Measurements from ENCODE around the gene PRAMEF7. TPM values are rescaled to one million over a fixed set of nuclear protein-coding genes. Genes with fewer than 3 reads are reported as not detected.
"Not testable (repeated sequence)": the region's sequence is repeated elsewhere in the genome, so short reads cannot be mapped to it uniquely, and the experiment has no call there.

PRAMEF7 gene
- not detected for total RNA-seq
- polyA plus RNA-seq (2013, experiment 1 of 2), result not detected
- polyA plus RNA-seq (2013, experiment 2 of 2), result not detected
- total RNA-seq, result 0 reads per million in 172 experiments

DNA sequence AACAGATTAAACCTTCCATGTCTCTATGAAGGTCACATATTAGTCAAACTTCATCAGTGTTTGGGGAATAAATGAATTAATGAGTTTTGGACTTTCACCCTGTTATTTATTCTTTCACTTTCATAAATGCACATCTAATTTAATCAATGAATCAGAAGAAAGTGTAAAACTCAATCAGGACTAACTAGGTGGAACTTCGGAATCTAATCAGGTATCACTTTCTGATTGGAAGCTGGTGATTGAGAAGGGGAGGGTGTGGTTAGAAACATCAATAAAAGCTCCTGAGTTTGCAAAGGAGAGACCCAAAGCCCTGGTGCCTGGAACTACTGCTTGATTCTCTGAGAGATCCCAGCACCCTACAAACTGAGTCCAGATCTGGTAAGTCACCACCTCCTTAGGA is at the start of gene PRAMEF7:
Gene PRAMEF7 (plus strand): TSS at position 301 of the 400 bp plus-strand sequence. CDS start 1,083 bp downstream, outside the sequence.
- DNase-seq; intact Hi-C loops (cut with DNase I, micrococcal nuclease); ATAC-seq (ENCODE audit: poor library complexity); H3K4me3 ChIP-seq (ENCODE audit: low read length); H3K4me1 ChIP-seq (ENCODE audit: insufficient read depth, low read length); H3K36me3 Mint-ChIP-seq (ENCODE audit: low read depth); H3K27me3 ChIP-seq (ENCODE audit: control insufficient read depth in 1 of 2, insufficient read depth in 2 of 2, low read length in 2 of 2); H3K27ac ChIP-seq (ENCODE audit: low read depth in 1 of 2, low read length in 2 of 2); H3K27ac Mint-ChIP-seq; H3K9me3 Mint-ChIP-seq; POLR2A ChIA-PET; H3K36me3 ChIP-seq (ENCODE audit: insufficient read depth, low read length); H3K27me3 Mint-ChIP-seq; H3K4me1 Mint-ChIP-seq (ENCODE audit: low read depth); H3K9me3 ChIP-seq (ENCODE audit: control insufficient read depth in 1 of 2, insufficient read depth in 1 of 2, low read length in 2 of 2); H3K4me3 Mint-ChIP-seq; CTCF ChIA-PET: not testable (repeated sequence)

DNA sequence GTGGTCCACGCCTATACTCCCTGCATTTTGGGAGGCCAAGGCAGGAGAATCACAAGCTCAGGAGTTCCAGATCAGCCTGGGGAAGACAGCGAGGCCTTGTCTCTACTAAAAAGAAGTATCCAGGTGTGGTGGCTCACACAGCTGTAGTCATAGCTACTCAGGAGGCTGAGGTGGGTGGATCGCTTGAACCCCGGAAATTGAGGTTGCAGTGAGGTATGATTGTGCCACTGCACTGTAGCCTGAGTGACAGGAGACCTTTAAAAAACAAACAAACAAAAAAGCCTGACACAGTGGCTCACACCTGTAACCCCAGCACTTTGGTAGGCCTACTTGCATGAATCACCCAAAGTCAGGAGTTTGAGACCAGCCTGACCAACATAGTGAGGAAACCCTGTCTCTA is 38.0 kb upstream of the PRAMEF7 start:
- H3K27me3 Mint-ChIP-seq; intact Hi-C loops (cut with DNase I, micrococcal nuclease); H3K4me1 Mint-ChIP-seq (ENCODE audit: low read depth); DNase-seq; H3K27me3 ChIP-seq (ENCODE audit: control insufficient read depth in 1 of 2, insufficient read depth in 2 of 2, low read length in 2 of 2); POLR2A ChIA-PET; H3K36me3 ChIP-seq (ENCODE audit: insufficient read depth, low read length); H3K4me3 Mint-ChIP-seq; H3K27ac Mint-ChIP-seq; H3K9me3 Mint-ChIP-seq; H3K4me3 ChIP-seq (ENCODE audit: low read length); CTCF ChIA-PET; ATAC-seq (ENCODE audit: poor library complexity); H3K4me1 ChIP-seq (ENCODE audit: insufficient read depth, low read length); H3K36me3 Mint-ChIP-seq (ENCODE audit: low read depth); H3K9me3 ChIP-seq (ENCODE audit: control insufficient read depth in 1 of 2, insufficient read depth in 1 of 2, low read length in 2 of 2); H3K27ac ChIP-seq (ENCODE audit: low read depth in 1 of 2, low read length in 2 of 2): not testable (repeated sequence)

- H3K27ac ChIP-seq (ENCODE audit: low read depth in 1 of 2, low read length in 2 of 2); H3K4me1 ChIP-seq (ENCODE audit: insufficient read depth, low read length); ATAC-seq (ENCODE audit: poor library complexity); H3K27ac Mint-ChIP-seq; H3K27me3 ChIP-seq (ENCODE audit: control insufficient read depth in 1 of 2, insufficient read depth in 2 of 2, low read length in 2 of 2); H3K27me3 Mint-ChIP-seq; DNase-seq; H3K9me3 ChIP-seq (ENCODE audit: control insufficient read depth in 1 of 2, insufficient read depth in 1 of 2, low read length in 2 of 2); intact Hi-C loops (cut with DNase I, micrococcal nuclease); H3K36me3 Mint-ChIP-seq (ENCODE audit: low read depth); H3K4me3 ChIP-seq (ENCODE audit: low read length); CTCF ChIA-PET; H3K4me1 Mint-ChIP-seq (ENCODE audit: low read depth); H3K36me3 ChIP-seq (ENCODE audit: insufficient read depth, low read length); POLR2A ChIA-PET; H3K9me3 Mint-ChIP-seq; H3K4me3 Mint-ChIP-seq: not testable (repeated sequence)
Measured at GRCh38 chr1:12886101-12886500, 30.3 kb upstream of the PRAMEF7 start, which contains the start of gene PRAMEF4. Gene PRAMEF4, minus strand, starts transcription at chr1:12886201. Its CDS starts 2,807 bp downstream, at chr1:12883394.

DNA sequence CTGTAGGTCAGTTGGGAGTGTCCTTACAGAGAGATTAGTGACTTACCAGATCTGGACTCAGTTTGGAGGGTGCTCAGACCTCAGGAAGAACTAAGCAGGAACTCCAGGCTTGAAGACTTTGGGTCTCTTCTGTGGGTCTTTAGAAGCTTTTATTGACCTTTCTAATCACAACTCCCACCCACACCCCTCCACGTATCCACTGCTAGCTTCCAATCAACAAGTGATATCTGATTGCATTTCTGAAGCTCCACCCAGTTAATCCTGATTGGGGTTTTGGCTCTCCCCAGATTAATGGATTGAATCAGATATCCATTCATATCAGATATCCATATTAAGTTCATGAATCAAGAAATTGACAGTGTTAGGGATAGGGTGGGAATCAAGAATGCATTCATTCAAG is 18.2 kb upstream of the PRAMEF7 start, which contains the start of gene PRAMEF10:
Gene PRAMEF10 (minus strand): TSS at position 101 of the 400 bp plus-strand sequence. CDS start 2,423 bp downstream, outside the sequence.
- intact Hi-C loops (cut with DNase I, micrococcal nuclease); POLR2A ChIA-PET; H3K36me3 Mint-ChIP-seq (ENCODE audit: low read depth); DNase-seq; ATAC-seq (ENCODE audit: poor library complexity); H3K36me3 ChIP-seq (ENCODE audit: insufficient read depth, low read length); H3K9me3 Mint-ChIP-seq; H3K9me3 ChIP-seq (ENCODE audit: control insufficient read depth in 1 of 2, insufficient read depth in 1 of 2, low read length in 2 of 2); H3K27me3 ChIP-seq (ENCODE audit: control insufficient read depth in 1 of 2, insufficient read depth in 2 of 2, low read length in 2 of 2); H3K27me3 Mint-ChIP-seq; CTCF ChIA-PET; H3K4me3 Mint-ChIP-seq; H3K27ac ChIP-seq (ENCODE audit: low read depth in 1 of 2, low read length in 2 of 2); H3K4me1 Mint-ChIP-seq (ENCODE audit: low read depth); H3K4me1 ChIP-seq (ENCODE audit: insufficient read depth, low read length); H3K27ac Mint-ChIP-seq; H3K4me3 ChIP-seq (ENCODE audit: low read length): not testable (repeated sequence)

GRCh38 chr1:12899186-12899585 is 17.2 kb upstream of the PRAMEF7 start:
- H3K36me3 Mint-ChIP-seq (ENCODE audit: low read depth); H3K9me3 Mint-ChIP-seq; H3K4me1 Mint-ChIP-seq (ENCODE audit: low read depth); ATAC-seq (ENCODE audit: poor library complexity); H3K4me3 Mint-ChIP-seq; H3K27me3 Mint-ChIP-seq; H3K27ac ChIP-seq (ENCODE audit: low read depth in 1 of 2, low read length in 2 of 2); H3K4me3 ChIP-seq (ENCODE audit: low read length); H3K36me3 ChIP-seq (ENCODE audit: insufficient read depth, low read length); CTCF ChIA-PET; intact Hi-C loops (cut with DNase I, micrococcal nuclease); H3K4me1 ChIP-seq (ENCODE audit: insufficient read depth, low read length); H3K9me3 ChIP-seq (ENCODE audit: control insufficient read depth in 1 of 2, insufficient read depth in 1 of 2, low read length in 2 of 2); H3K27ac Mint-ChIP-seq; POLR2A ChIA-PET; H3K27me3 ChIP-seq (ENCODE audit: control insufficient read depth in 1 of 2, insufficient read depth in 2 of 2, low read length in 2 of 2); DNase-seq: not testable (repeated sequence)

DNA sequence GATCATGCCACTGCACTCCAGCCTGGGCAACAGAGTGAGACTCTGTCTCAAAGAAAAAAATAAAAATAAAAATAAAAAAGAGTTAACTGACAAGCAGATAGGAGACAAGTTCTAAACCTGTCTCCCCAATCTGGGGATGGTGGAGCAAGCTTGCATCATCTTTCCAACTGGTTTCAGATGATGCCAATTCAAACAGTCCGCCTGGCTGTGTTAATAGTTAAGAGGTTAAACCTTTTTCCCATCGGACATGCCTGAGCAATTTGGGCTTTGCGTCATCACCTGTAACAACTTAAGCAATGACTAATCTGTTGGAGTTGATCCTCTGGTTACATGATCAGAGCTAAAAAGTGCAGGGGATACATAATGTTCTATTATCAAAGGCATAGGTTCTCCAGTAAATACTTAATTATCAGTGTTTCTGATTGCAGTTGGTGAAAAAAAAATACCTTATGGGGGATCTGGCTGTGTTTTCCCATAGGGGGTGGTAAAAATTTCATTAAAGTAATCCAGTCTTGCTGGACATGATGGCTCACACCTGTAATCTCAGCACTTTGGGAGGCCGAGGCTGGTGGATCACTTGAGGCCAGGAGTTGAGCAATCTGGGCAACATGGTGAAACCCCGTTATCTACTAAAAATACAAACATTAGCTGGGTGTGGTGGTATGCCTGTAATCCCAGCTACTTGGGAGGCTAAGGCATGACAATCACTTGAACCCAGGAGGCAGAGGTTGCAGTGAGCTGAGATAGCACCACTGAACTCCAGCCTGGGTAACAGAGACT is 12.4 kb upstream of the PRAMEF7 start:
- H3K4me1 Mint-ChIP-seq (ENCODE audit: low read depth); H3K9me3 ChIP-seq (ENCODE audit: control insufficient read depth in 1 of 2, insufficient read depth in 1 of 2, low read length in 2 of 2); H3K27ac Mint-ChIP-seq; H3K27ac ChIP-seq (ENCODE audit: low read depth in 1 of 2, low read length in 2 of 2); intact Hi-C loops (cut with DNase I, micrococcal nuclease); H3K27me3 ChIP-seq (ENCODE audit: control insufficient read depth in 1 of 2, insufficient read depth in 2 of 2, low read length in 2 of 2); H3K36me3 Mint-ChIP-seq (ENCODE audit: low read depth); H3K36me3 ChIP-seq (ENCODE audit: insufficient read depth, low read length); H3K27me3 Mint-ChIP-seq; CTCF ChIA-PET; H3K4me3 ChIP-seq (ENCODE audit: low read length); H3K4me1 ChIP-seq (ENCODE audit: insufficient read depth, low read length); DNase-seq; ATAC-seq (ENCODE audit: poor library complexity); H3K9me3 Mint-ChIP-seq; H3K4me3 Mint-ChIP-seq; POLR2A ChIA-PET: not testable (repeated sequence)

GRCh38 chr1:12921749-12922148 is 5.3 kb downstream of the PRAMEF7 start:
- DNase-seq; H3K9me3 ChIP-seq (ENCODE audit: control insufficient read depth in 1 of 2, insufficient read depth in 1 of 2, low read length in 2 of 2); H3K4me3 Mint-ChIP-seq; H3K27me3 ChIP-seq (ENCODE audit: control insufficient read depth in 1 of 2, insufficient read depth in 2 of 2, low read length in 2 of 2); CTCF ChIA-PET; H3K4me1 ChIP-seq (ENCODE audit: insufficient read depth, low read length); intact Hi-C loops (cut with DNase I, micrococcal nuclease); POLR2A ChIA-PET; H3K36me3 Mint-ChIP-seq (ENCODE audit: low read depth); H3K9me3 Mint-ChIP-seq; H3K36me3 ChIP-seq (ENCODE audit: insufficient read depth, low read length); ATAC-seq (ENCODE audit: poor library complexity); H3K4me1 Mint-ChIP-seq (ENCODE audit: low read depth); H3K27ac ChIP-seq (ENCODE audit: low read depth in 1 of 2, low read length in 2 of 2); H3K27ac Mint-ChIP-seq; H3K27me3 Mint-ChIP-seq; H3K4me3 ChIP-seq (ENCODE audit: low read length): not testable (repeated sequence)
